Measurements from ENCODE around the gene GLRA2. TPM values are rescaled to one million over a fixed set of nuclear protein-coding genes. Genes with fewer than 3 reads are reported as not detected.

Gene GLRA2
- total and polyA plus RNA-seq, 2 of the 13 experiments (the other 11 are each of a cell fraction or from before 2014, with no cell fraction given), result not detected

- Histone ChIP-seq H3K27ac (ENCODE audit: extremely low read length, insufficient read depth, low read length) (no peak overlapping the region), H2AFZ (ENCODE audit: low read length) (no peak overlapping the region), H3K9ac (ENCODE audit: insufficient read depth, low read depth, low read length) (no peak overlapping the region), H3K36me3 (replicated peaks in 1 of 2; ENCODE audit: control insufficient read depth in 1 of 2, insufficient read depth in 2 of 2, low read length in 2 of 2) (no peaks in the 10 kb centered on the region), H4K20me1 (ENCODE audit: insufficient read depth, low read length) (no peaks in the 10 kb centered on the region), H3K9me3 (ENCODE audit: low read length) (no peaks in the 10 kb centered on the region), H3K4me2 (ENCODE audit: low read depth, low read length) (no peak overlapping the region), H3K79me2 (ENCODE audit: insufficient read depth, low read length) (no peaks in the 10 kb centered on the region), H3K4me1 (ENCODE audit: insufficient read depth, low read length) (no peaks in the 10 kb centered on the region), H3K4me3 (replicated peaks in 1 of 3; ENCODE audit: insufficient read depth in 1 of 3, low read depth in 2 of 3, low read length in 3 of 3) (no peak overlapping the region), H3K27me3 (ENCODE audit: control insufficient read depth in 1 of 2, insufficient read depth in 2 of 2, low read length in 2 of 2) (no peaks in the 10 kb centered on the region)
- TF ChIP-seq ZC3H4 (CRISPR knock-in tag; IDR thresholded peaks at IDR 0.05; ENCODE audit: borderline replicate concordance) (no peak), ZFP37 (CRISPR knock-in tag; IDR thresholded peaks at IDR 0.05; ENCODE audit: borderline replicate concordance) (no peak), CERS6 (CRISPR knock-in tag; IDR thresholded peaks at IDR 0.05) (no peak), ZNF205 (CRISPR knock-in tag; IDR thresholded peaks at IDR 0.05) (no peak), NBN (conservative IDR thresholded peaks at IDR 0.05) (no peak), NFYB (CRISPR knock-in tag; IDR thresholded peaks at IDR 0.05) (no peak), BCLAF1 (IDR thresholded peaks at IDR 0.05) (no peak), TFE3 (CRISPR knock-in tag; IDR thresholded peaks at IDR 0.05) (no peak)
- DNase-seq (ENCODE audit: low spot score), result no peak
- ChIA-PET CTCF (ENCODE audit: low intra/inter-chr PET ratio, low total read pairs) (no interaction called here), POLR2A (no interaction called here)
- intact Hi-C loops (cut with micrococcal nuclease; ENCODE audit: unreplicated experiment) (no loop called here), in situ Hi-C loops (cut with HindIII; ENCODE audit: extremely low pct_ligation_motif_present, low pct_unique_long_range_greater_than_20kb) (no loop called here)
- no TSS peak for BruUV-seq (replicated peaks)
- FAIRE-seq, result no peak
- ATAC-seq, result no peak
- 23% methylated on average over 2 of the region's 2 CpGs for WGBS (ENCODE audit: low lambda C conversion rate)
Observed at GRCh38 chrX:14777525-14777924, 248.2 kb downstream of the GLRA2 start.
